ENCODE data around the gene SLC22A7. TPM values are rescaled to one million over a fixed set of nuclear protein-coding genes. Genes with fewer than 3 reads are reported as not detected.

The SLC22A7 gene
- total and polyA plus RNA-seq, 2 of the 8 experiments (the other 6 are each of a cell fraction or from before 2014, with no cell fraction given), result not detected

DNA sequence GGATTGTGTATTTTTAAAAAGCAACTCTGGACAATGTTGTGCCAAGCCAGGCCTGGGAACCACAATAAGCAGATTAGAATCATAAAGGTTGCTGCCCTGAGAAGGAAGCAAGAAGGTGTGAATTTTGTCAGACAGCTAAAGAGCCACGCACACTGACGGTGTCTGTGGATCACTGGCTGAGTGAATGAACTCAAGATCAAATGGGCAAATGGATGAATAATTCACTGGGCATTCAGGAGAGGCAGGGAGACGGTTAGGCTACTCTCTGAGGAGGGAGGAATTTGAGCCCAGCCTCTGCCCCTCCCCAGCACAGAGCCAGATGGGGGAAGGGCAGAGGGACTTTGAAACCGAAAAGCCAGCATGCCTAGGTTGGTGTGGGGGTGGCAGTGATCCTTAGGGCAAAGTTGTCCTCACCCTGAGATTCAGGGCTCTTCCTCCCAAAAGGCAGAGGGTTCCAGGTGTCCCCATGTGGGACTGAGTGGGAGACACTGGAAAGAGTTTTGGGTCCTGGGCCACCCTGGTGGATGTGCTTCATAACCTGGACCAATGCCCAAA is 19.5 kb upstream of the SLC22A7 start:
- Histone ChIP-seq H4K8ac (ENCODE audit: extremely low read depth, insufficient read depth, low read length) (no peak overlapping the region), H3K4me1 (replicated peaks in 1 of 4; ENCODE audit: control insufficient read depth in 3 of 4, insufficient read depth in 4 of 4, low read length in 3 of 4) (peaks cover 4 to 29% (median 20%) of the 10 kb centered on the region in 4 experiments), H3K4me2 (ENCODE audit: insufficient read depth in 1 of 2, low read depth in 2 of 2, low read length in 2 of 2) (peak overlapping the region; percentile 34 to 65; a peak in 3 of 4 replicates), H3K79me2 (ENCODE audit: control insufficient read depth in 1 of 2, insufficient read depth in 2 of 2, low read length in 2 of 2) (no peaks in the 10 kb centered on the region), H3K4me3 (ENCODE audit: extremely low read depth in 1 of 4, insufficient read depth in 2 of 4, low read depth in 3 of 4, low read length in 4 of 4) (no peak overlapping the region; a peak in 1 of 8 replicates), H3K14ac (ENCODE audit: insufficient read length) (no peak overlapping the region), H3K23me2 (ENCODE audit: low read depth, low read length) (peaks cover 11% of the 10 kb centered on the region), H4K5ac (ENCODE audit: insufficient read length, low read depth, low read length) (no peak overlapping the region), H3K79me1 (ENCODE audit: low read depth, low read length) (no peaks in the 10 kb centered on the region), H2BK15ac (ENCODE audit: low read length) (no peak overlapping the region; the same call in 1 of the 2 replicates), H3K56ac (replicated peaks; ENCODE audit: insufficient read length, low read depth, low read length) (no peak overlapping the region), H3K4ac (replicated peaks; ENCODE audit: insufficient read length, low read depth, low read length) (no peak overlapping the region), H2BK20ac (ENCODE audit: low read length) (0 out of 2 replicates have a peak overlapping the region, but pooled peaks have one; percentile 27), H2AFZ (ENCODE audit: low read length) (no peak overlapping the region), H3K9me3 (ENCODE audit: insufficient read depth in 2 of 2, low read depth in 1 of 2, low read length in 1 of 2) (no peaks in the 10 kb centered on the region), H3K23ac (ENCODE audit: insufficient read length) (no peak overlapping the region), H3K36me3 (ENCODE audit: control insufficient read depth in 2 of 4, insufficient read depth in 4 of 4, low read length in 3 of 4) (no peaks in the 10 kb centered on the region), H2BK5ac (ENCODE audit: low read depth, low read length) (no peak overlapping the region), H4K91ac (replicated peaks; ENCODE audit: insufficient read length, low read length) (peak overlapping the region; percentile 0), H3K18ac (ENCODE audit: extremely low read depth, low read length) (peak overlapping the region; percentile 72), H2BK12ac (ENCODE audit: low read depth, low read length) (0 out of 2 replicates have a peak overlapping the region, but pooled peaks have one; percentile 6), H2AK5ac (ENCODE audit: low read depth, low read length) (no peak overlapping the region), H3K27ac (ENCODE audit: low read depth, low read length) (no peak overlapping the region), H3K27me3 (replicated peaks in 1 of 4; ENCODE audit: control insufficient read depth in 3 of 4, extremely low read depth in 1 of 4, insufficient read depth in 3 of 4, low read length in 3 of 4) (peaks cover 12 to 33% (median 28%) of the 10 kb centered on the region in 4 experiments), H4K20me1 (replicated peaks in 1 of 2; ENCODE audit: control insufficient read depth in 1 of 2, insufficient read depth in 2 of 2, low read length in 2 of 2) (no peaks in the 10 kb centered on the region), H2BK120ac (replicated peaks; ENCODE audit: low read depth, low read length) (no peak overlapping the region), H3K9ac (replicated peaks in 1 of 4; ENCODE audit: extremely low read depth in 1 of 4, low read depth in 3 of 4, low read length in 3 of 4) (peak overlapping the region in 1 of 4 experiments; percentile 36; a peak in 1 of 7 replicates)
- DNase-seq (ENCODE audit: low read depth in 1 of 2, low spot score in 2 of 2) (no peak), FAIRE-seq (peak; percentile 69)
- TF ChIP-seq GABPA (IDR thresholded peaks at IDR 0.05; ENCODE audit: borderline replicate concordance, insufficient read depth, low read length) (no peak), JUN (IDR thresholded peaks at IDR 0.05; ENCODE audit: low read depth, low read length) (no peak), CBX8 (IDR thresholded peaks at IDR 0.05; ENCODE audit: borderline replicate concordance, low read depth, low read length) (no peak), RXRA (IDR thresholded peaks at IDR 0.05; ENCODE audit: insufficient read depth, low read depth, low read length) (no peak), SP1 (IDR thresholded peaks at IDR 0.05; ENCODE audit: low read depth, low read length) (0 out of 2 replicates have a peak, but pooled peaks have one; percentile 19), CTBP2 (IDR thresholded peaks at IDR 0.05; ENCODE audit: borderline replicate concordance, insufficient read depth, insufficient read length, low read length) (no peak)
- TF ChIP-seq, protein P1, sequence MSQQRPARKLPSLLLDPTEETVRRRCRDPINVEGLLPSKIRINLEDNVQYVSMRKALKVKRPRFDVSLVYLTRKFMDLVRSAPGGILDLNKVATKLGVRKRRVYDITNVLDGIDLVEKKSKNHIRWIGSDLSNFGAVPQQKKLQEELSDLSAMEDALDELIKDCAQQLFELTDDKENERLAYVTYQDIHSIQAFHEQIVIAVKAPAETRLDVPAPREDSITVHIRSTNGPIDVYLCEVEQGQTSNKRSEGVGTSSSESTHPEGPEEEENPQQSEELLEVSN (IDR thresholded peaks at IDR 0.05), result no peak
- 54% methylated on average over 4 of the region's 4 CpGs; no CpG with 5 or more reads in 1 of the 2 experiments for WGBS, 2 experiments (ENCODE audit: extremely low coverage in 1 of 2, insufficient coverage in 1 of 2, insufficient read length in 1 of 2, insufficient replicate concordance in 2 of 2, low coverage in 1 of 2, low lambda C conversion rate in 2 of 2, missing lambda C conversion rate in 1 of 2)
- ChIA-PET POLR2A (ENCODE audit: partially characterized antibody) (interaction anchor here (1.0 kb wide), 1 partner anchor 9 kb away, joined by 3 read pairs; no protein-coding TSS in a partner anchor), CTCF (ENCODE audit: partially characterized antibody) (interaction anchor here (0.8 to 3.2 kb wide), 8 partner anchors 8 to 68 kb away, joined by 3 to 11 read pairs (median 4); partner anchors contain the start of gene SLC22A7)
